ENCODE data around the gene LGR4. TPM values are rescaled to one million over a fixed set of nuclear protein-coding genes. Genes with fewer than 3 reads are reported as not detected.

The LGR4 gene
- polyA plus RNA-seq, 1 experiment: 7.6 TPM

DNA sequence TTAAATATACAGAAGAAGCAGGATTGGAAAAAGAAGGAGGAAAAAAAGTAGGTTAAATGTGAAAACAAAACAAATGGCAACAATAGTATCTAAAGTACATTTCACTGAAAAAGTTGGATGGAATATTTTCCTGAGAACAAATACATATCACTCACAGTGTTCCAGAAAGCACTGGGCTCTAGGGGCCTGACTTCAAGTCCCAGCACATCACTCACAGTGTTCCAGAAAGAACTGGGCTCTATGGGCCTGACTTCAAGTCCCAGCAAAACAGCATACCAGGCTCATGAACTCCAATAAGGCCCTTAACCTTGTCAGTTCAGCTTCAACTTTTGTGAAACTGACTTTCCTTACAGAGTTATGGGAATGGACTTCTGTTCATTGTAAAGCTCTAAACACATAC lies 63.5 kb downstream of the LGR4 start:
- no peak for DNase-seq (ENCODE audit: low read depth)
- ChIA-PET POLR2A (no interaction called here), CTCF (no interaction called here)
- no peaks in the 10 kb centered on the region for H3K36me3 ChIP-seq (ENCODE audit: control insufficient read depth, insufficient read depth, low read length)
- TF ChIP-seq, protein P1, sequence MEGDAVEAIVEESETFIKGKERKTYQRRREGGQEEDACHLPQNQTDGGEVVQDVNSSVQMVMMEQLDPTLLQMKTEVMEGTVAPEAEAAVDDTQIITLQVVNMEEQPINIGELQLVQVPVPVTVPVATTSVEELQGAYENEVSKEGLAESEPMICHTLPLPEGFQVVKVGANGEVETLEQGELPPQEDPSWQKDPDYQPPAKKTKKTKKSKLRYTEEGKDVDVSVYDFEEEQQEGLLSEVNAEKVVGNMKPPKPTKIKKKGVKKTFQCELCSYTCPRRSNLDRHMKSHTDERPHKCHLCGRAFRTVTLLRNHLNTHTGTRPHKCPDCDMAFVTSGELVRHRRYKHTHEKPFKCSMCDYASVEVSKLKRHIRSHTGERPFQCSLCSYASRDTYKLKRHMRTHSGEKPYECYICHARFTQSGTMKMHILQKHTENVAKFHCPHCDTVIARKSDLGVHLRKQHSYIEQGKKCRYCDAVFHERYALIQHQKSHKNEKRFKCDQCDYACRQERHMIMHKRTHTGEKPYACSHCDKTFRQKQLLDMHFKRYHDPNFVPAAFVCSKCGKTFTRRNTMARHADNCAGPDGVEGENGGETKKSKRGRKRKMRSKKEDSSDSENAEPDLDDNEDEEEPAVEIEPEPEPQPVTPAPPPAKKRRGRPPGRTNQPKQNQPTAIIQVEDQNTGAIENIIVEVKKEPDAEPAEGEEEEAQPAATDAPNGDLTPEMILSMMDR (IDR thresholded peaks at IDR 0.05; ENCODE audit: insufficient read depth, low read depth, low read length): no peak
- H3K4me3 ChIP-seq (ENCODE audit: low read depth, low read length): no peak overlapping the region
- H3K27me3 ChIP-seq (ENCODE audit: control insufficient read depth, insufficient read depth, low read length): no peaks in the 10 kb centered on the region

DNA sequence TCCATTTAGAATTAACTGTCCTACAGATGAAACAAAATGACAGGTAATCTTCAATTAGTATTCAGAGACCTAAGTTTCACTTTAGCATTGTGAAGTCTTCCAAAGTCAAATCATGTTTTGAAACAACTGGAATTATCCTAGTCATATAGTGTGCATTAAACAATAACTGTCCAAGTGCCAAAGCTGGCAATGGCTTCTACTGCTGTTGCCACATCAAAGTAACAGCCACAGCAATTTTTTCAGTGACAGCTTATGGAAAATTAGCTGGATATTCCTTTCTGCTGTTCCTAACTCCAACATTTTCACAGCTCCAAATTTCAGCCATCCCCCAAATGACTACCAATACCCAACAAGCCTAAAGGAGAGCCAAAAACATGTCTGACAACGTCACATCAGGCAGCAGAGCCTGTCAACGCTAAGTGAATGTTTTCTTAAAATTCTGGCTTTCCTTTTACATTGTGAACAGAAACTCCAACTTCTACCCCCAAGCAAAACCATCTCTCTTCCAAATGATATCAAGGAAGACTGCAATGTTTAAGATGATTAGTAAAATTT lies 64.3 kb downstream of the LGR4 start:
- no peak overlapping the region for H3K4me3 ChIP-seq (ENCODE audit: low read depth, low read length)
- CTCF ChIA-PET: no interaction called here
- POLR2A ChIA-PET: no interaction called here
- H3K27me3 ChIP-seq (ENCODE audit: control insufficient read depth, insufficient read depth, low read length): no peaks in the 10 kb centered on the region
- DNase-seq (ENCODE audit: low read depth): no peak
- TF ChIP-seq, protein P1 (IDR thresholded peaks at IDR 0.05; ENCODE audit: insufficient read depth, low read depth, low read length): no peak
- H3K36me3 ChIP-seq (ENCODE audit: control insufficient read depth, insufficient read depth, low read length): no peaks in the 10 kb centered on the region

DNA sequence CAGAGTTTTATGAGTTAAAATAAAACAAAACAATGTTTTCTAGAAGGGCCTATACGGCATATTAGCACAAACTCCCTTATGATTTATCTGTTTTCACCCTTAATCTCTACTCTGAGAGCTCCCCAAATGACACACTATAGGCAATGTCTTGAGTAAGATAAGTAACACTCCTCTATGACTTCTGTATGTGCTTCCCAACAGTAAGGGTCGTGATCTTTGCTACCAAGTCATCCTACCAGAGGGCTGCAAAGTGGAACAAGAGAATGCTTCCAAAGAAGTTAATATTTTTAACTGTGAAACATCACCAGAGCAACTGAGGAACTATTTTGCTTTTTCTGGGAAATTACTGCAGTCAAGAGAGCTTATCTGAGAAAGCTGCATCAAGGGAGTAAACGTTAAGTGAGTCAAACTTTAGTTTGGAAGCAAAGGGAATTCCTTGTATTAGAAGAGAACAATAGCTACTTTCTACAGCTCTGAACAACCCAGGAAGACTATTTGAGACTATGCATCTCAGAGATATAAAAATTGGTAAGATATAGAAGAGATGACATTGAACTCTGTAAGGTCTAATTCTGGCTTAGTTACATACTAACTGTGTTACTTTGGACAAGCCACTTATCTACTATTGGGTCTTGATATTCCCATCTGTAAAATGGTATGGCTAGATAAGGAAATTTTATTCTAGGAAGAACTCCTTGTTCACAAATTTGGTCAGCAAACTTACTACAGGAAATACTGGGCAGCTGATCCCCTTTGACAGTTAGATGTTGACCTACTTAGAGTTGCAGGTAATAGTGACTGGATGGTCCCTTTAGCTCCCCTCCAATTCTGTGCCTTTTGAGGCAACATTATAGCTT lies 65.9 kb downstream of the LGR4 start:
- TF ChIP-seq, protein P1 (IDR thresholded peaks at IDR 0.05; ENCODE audit: insufficient read depth, low read depth, low read length): no peak
- Histone ChIP-seq H3K36me3 (ENCODE audit: control insufficient read depth, insufficient read depth, low read length) (no peaks in the 10 kb centered on the region), H3K4me3 (ENCODE audit: low read depth, low read length) (no peak overlapping the region), H3K27me3 (ENCODE audit: control insufficient read depth, insufficient read depth, low read length) (no peaks in the 10 kb centered on the region)
- CTCF ChIA-PET: interaction anchor here (1.0 kb wide), 1 partner anchor 42 kb away, joined by 3 read pairs; no protein-coding TSS in a partner anchor
- no peak for DNase-seq (ENCODE audit: low read depth)
- POLR2A ChIA-PET: no interaction called here

DNA sequence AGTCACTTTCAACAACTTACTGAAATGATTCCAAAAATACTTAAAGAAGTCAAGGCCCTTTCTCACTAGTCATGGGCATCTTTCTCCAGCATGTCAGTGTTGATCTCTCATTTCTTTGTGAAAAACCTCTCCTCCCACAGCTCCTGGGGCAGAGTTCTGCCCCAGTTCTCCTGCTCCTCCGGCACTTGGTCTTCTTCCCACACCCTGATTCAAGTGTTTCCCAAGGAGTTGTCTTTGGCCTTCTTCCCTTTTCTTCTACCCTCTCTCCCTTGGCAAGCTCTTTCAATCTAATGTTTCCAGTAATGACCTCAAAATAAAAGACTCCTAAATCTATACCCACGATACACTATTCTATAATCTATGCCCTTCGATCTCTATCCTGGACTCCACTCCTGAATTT lies 67.5 kb downstream of the LGR4 start:
- no peak overlapping the region for H3K4me3 ChIP-seq (ENCODE audit: low read depth, low read length)
- POLR2A ChIA-PET: no interaction called here
- CTCF ChIA-PET: interaction anchor here (0.8 kb wide), 1 partner anchor 95 kb away, joined by 3 read pairs; no protein-coding TSS in a partner anchor
- no peak for DNase-seq (ENCODE audit: low read depth)
- H3K27me3 ChIP-seq (ENCODE audit: control insufficient read depth, insufficient read depth, low read length): no peaks in the 10 kb centered on the region
- TF ChIP-seq, protein P1 (IDR thresholded peaks at IDR 0.05; ENCODE audit: insufficient read depth, low read depth, low read length): no peak
- H3K36me3 ChIP-seq (ENCODE audit: control insufficient read depth, insufficient read depth, low read length): no peaks in the 10 kb centered on the region

DNA sequence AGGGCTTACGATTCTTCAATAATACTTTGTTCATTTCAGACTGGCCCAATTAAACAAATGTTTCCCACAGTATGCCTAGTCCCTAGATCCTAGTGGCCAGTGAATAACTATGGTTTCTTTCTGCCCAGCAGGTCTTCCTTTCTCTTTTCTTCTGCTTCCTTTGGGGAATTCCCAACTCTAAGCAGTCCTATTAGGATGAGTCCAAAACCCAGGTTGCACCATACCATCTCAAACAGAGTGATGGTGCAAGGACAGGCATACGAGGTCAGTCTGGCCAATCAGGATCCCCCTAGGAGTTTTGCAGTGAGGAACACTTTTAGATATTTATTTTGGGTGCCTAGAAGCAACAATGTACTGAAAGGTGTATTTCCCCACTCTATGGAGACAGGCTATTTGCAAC lies 68.2 kb downstream of the LGR4 start:
- DNase-seq (ENCODE audit: low read depth): no peak
- H3K27me3 ChIP-seq (ENCODE audit: control insufficient read depth, insufficient read depth, low read length): no peaks in the 10 kb centered on the region
- no peaks in the 10 kb centered on the region for H3K36me3 ChIP-seq (ENCODE audit: control insufficient read depth, insufficient read depth, low read length)
- ChIA-PET POLR2A (no interaction called here), CTCF (interaction anchor here (0.6 kb wide), 1 partner anchor 40 kb away, joined by 3 read pairs; no protein-coding TSS in a partner anchor)
- TF ChIP-seq, protein P1 (IDR thresholded peaks at IDR 0.05; ENCODE audit: insufficient read depth, low read depth, low read length): no peak
- H3K4me3 ChIP-seq (ENCODE audit: low read depth, low read length): no peak overlapping the region
